ENCODE data around the gene DNAH1.

DNA sequence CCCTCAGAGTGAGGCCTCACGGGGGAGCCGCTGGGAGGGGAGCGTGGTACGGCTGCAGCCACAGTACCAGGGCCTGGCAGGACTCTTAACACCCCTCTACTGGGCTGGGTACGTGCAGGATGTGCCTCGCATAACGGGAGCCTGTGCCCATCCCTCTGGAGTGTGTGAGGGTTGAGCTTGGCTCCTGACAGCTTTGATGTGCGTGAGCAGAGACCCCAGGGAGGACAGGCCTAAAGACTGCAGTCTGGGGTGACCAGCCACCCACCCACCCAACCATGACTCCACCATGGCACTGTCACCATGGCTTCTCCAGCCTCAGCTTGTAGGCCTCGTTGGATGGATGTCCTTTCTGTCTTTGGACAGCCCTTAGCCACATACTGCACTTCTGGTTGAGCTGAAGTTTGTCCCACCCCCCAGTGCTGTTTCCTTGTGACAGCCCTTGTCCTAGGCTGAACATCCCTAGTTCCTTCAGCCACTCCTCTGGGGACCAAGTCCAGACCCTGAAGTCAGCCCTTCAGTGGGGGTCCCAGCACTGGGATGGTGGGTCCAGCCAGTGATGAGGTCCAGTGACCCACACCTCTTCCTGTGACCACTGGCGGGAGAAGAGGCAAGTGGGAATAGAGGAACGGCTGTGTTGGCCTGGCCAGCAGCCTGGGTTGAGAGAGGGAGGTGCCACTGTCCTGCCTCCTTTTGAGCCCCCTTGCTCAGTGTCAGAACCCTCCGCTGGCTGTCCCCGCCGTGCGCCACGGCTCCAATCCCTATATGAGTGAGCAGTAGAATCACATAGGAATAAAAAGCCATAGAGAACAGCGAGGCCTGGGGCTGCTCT is 22.4 kb upstream of the DNAH1 start:
- TF ChIP-seq EZH2 (IDR thresholded peaks at IDR 0.05; ENCODE audit: insufficient read depth, poor library complexity, severe bottlenecking), result no peak
- TF ChIP-seq EZH2phosphoT487 (IDR thresholded peaks at IDR 0.05; ENCODE audit: insufficient read depth, low read depth), result no peak
